COR-L47 (cell line): ENCODE measurements around the gene ZNF484.
"Not testable (repeated sequence)": the region's sequence is repeated elsewhere in the genome, so short reads cannot be mapped to it uniquely, and the experiment has no call there.

Source experiments
- DNase-seq: peaks from one replicate; lab custom pipeline; 2025; lab: John Stamatoyannopoulos, UW

The ZNF484 gene

GRCh38 chr9:92860867-92861266 is 17.0 kb downstream of the ZNF484 start:
- DNase-seq, result no peak

GRCh38 chr9:92857236-92857635 is 20.6 kb downstream of the ZNF484 start:
- no peak for DNase-seq

- no peak for DNase-seq
These were observed 24.1 kb downstream of the ZNF484 start for GRCh38 chr9:92853716-92854115.

GRCh38 chr9:92850898-92851297 is 26.9 kb downstream of the ZNF484 start:
- no peak for DNase-seq

- DNase-seq, result not testable (repeated sequence)
These were observed 29.1 kb downstream of the ZNF484 start for GRCh38 chr9:92848740-92849139.

GRCh38 chr9:92846662-92847145 is 31.1 kb downstream of the ZNF484 start:
- no peak for DNase-seq

DNA sequence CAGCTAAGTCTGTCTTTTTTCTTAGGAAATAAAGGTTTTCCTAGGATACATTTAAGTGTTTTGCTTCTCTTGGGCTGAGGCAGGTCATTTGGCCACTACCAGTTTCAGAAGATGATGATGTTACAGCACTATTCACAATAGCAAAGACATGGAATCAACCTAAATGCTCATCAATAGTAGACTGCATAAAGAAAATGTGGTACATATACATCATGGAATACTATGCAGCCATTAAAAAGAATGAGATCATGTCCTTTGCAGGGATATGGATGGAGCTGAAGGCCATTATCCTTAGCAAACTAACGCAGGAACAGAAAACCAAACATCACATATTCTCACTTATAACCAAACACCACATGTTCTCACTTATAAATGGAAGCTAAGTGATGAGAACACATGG is 39.4 kb downstream of the ZNF484 start:
- not testable (repeated sequence) for DNase-seq

GRCh38 chr9:92837191-92837590 is 40.6 kb downstream of the ZNF484 start:
- DNase-seq, result no peak

DNA sequence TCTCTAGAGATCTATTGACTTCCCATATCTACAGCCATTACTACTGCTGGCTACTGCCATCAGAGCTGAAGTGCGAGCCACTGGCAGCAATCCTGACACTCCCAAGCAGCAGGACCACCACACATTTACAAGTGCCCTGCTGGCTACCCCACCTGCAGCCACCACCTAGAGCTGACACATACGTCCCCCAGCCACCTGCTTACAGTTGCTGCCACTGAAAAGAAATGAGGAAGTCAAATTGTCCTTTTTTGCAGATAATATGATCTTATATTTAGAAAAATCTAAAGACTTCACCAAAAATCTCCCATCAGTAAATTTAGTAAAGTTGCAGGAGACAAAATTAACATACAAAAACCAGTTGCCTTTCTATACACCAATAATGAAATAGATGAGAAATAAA is 48.4 kb downstream of the ZNF484 start:
- DNase-seq, result no peak

DNA sequence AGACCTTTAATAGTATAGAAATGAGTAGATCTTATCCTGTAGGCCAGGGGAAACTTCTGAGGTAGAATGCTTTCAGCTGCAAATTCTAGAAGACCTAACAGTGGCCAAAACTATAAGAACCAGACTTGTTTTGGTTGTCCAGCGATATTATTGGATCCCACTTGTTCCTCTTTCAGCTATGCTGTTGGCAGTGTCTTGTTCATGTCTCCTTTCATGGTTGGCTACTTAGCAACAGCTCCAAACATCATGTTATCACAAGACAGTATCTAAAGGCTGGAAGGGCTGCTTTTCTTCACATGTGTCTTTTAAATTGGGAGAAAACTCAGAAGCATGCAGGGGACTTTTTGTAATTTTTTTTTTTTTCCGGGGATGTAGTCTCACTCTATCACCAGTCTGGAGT is 52.8 kb downstream of the ZNF484 start:
- not testable (repeated sequence) for DNase-seq

GRCh38 chr9:92820964-92821363 is 56.9 kb downstream of the ZNF484 start:
- DNase-seq, result no peak

GRCh38 chr9:92819898-92820297 is 57.9 kb downstream of the ZNF484 start:
- DNase-seq, result not testable (repeated sequence)

GRCh38 chr9:92809629-92810326 is 68.1 kb downstream of the ZNF484 start:
- DNase-seq, result not testable (repeated sequence)

DNA sequence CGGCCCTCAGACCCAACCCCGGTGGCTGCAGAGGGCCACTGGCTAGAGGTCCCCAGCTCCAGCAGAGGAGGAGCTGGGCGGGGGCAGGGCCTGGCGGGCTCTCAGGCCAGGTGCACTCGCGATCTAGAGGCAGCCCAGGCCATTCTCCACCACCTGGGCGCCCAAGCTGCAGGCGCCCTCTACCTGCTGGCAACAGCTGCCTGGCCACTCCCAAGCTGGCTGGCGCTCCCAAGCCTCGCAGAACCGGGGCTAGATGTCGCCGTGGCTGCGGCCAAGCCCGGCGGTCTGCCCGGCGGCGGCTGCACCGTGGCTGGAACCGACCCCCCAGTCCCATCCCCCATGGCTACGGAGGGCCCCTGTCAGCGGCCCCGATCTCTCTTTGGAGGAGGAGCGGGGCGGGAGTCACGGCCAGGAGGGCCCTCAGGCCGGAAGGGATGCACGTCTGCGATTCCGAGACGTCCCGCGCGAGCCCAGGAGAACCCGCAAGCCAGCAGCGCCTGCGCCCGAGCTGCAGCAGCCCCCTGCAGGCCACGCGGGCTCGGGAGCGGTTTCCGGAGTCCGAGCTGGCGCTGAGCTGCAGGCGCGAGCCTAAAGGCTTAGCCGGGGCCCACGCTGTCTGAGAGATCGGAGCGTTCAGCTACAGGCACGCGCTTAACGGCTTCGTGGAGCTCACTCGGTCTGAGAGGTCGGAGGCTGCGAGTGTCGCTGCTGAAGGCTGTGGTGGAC is 68.9 kb downstream of the ZNF484 start:
- peak; percentile 86 for DNase-seq

DNA sequence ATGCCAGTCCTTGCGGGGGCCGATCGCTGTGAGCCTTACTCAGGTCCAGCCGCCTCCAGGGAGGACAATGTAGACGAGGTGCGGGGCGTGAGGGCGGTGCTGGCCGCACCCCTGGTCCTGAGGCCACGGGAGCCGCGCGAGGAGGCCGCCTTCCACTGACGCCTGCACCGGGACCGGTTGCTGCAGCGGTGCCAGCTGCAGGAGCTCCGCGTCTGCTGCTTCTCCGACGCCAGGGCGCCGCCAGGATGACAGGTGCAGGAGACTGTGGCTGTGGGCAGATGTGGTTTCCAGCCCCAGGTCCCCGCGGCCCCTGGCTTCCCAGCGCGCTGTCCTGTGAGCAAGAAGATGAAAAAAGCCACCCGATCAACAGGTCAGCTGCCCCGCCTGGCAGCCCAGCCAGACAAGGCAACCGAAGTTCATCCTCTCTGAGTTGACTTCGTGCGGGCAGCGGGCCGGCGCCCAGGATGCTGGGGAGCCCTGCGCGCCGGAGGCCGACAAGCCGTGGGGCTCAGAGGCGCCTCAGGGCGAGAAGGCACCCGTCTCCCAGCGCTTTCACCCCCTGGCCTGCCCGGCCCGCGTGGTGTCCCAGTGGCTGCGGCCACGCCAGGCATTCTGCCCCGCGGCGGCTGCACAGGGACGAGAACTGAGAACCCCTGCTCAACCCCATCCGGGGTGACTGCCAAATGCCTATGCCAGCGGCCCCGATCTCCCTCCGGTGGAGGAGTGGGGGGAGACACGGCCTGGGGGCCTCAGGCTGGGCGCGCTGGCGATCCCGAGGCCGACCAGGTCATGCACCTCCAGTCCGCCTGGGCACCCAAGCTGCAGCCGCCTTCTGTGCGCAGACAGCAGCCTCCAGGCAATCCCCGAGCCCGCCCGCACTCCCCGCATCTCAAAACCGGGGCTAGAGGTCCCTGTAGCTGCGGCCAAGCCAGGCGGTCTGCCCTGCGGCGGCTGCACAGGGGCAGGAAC is 69.8 kb downstream of the ZNF484 start:
- DNase-seq, result peak; percentile 30

- DNase-seq, result no peak
These were observed 70.6 kb downstream of the ZNF484 start for GRCh38 chr9:92807031-92807756.

DNA sequence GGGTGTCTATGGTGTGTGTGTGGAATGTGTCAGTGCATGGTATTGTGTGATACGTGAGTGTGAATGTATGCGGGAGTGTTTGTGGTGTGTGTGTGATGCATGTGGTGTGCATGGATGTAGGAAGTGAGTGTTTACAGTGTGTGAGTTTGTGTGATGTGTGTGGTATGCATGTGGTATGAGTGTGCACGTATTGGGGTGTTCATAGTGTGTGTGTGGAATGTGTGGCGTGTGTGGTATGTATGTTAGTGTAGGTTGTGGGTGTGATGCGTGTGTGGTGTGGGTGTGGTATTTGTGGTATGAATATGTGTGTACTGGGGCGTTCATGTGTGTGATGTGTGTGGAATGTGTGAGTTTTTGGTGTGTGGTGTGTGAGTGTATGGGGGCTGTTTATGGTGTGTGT is 73.1 kb downstream of the ZNF484 start:
- DNase-seq, result no peak

- no peak for DNase-seq
These were observed 79.5 kb downstream of the ZNF484 start for GRCh38 chr9:92798358-92798757.

GRCh38 chr9:92796337-92796804 is 81.5 kb downstream of the ZNF484 start:
- DNase-seq, result peak; percentile 21

DNA sequence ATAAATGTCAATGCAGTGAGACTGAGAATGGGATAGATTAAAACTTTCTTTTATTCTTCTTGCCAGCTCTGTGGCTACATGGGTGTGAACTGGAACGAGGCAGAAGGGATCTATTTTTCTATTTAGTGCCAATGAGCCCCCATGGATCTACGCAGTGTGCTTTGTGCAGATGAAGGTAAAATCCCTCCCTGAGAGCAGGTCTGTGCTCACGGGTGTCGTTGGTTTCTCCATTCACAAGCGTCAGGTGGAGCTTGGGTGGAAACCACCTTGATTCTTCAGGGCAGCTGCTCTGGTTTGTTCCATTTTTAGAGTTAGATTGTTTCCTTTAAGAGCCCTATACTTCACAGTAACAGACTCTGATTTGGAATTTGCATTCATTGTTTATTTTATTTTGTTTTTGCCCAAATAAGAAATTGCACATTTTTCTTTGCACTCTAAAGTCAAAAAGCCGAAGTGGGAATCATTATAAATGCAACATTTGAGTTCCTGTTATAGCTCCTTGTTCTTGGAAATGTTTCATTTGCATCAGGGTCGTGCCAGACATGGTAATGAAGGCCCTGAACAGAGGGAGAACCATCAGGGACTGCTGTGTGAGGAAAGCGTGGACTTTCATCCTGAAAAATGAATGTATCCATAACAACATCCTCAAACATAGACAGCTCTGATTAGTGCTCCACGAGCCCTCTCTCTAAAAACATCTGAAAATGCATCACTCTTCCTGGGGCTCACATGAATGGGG is 82.1 kb downstream of the ZNF484 start:
- DNase-seq, result no peak
